Inflammatory macrophage (primary cell): ENCODE measurements around the gene TNFRSF25.

Experiments
- DNase-seq, 2 donors: peaks; one replicate each; pipeline ENCODE4 v3.0.0-alpha.2; 2020 to 2022
- total RNA-seq, 18 experiments: gene quantifications; one replicate each; lab custom pipeline; 2026; ENCODE audit warnings: mixed read lengths in 6 of 18, inconsistent platforms in 2 of 18; lab: John Stamatoyannopoulos, UW

The TNFRSF25 gene
- total RNA-seq: 0 to 0.65 (median 0.14) reads per million in 18 experiments

- no peak for DNase-seq
Measured at GRCh38 chr1:6466023-6466422, at the start of gene TNFRSF25. TSS of gene TNFRSF25 (minus strand) at chr1:6466173. CDS start at chr1:6466107, 66 bp downstream.

- DNase-seq: no peak
Measured at GRCh38 chr1:6515771-6516170, 49.8 kb upstream of the TNFRSF25 start.

GRCh38 chr1:6513320-6513801 is 47.4 kb upstream of the TNFRSF25 start:
- no peak for DNase-seq

- DNase-seq: no peak
Measured at GRCh38 chr1:6512908-6513280, 46.9 kb upstream of the TNFRSF25 start.

- DNase-seq: no peak
Measured at GRCh38 chr1:6512245-6512907, 46.4 kb upstream of the TNFRSF25 start.

GRCh38 chr1:6511561-6512244 is 45.7 kb upstream of the TNFRSF25 start:
- DNase-seq: no peak

GRCh38 chr1:6511056-6511455 is 45.1 kb upstream of the TNFRSF25 start:
- DNase-seq: no peak

- DNase-seq: no peak
Measured at GRCh38 chr1:6510493-6510892, 44.5 kb upstream of the TNFRSF25 start.

- peak; percentile 87 to 94 for DNase-seq
Measured at GRCh38 chr1:6509919-6510291, 43.9 kb upstream of the TNFRSF25 start.

- DNase-seq: peak; percentile 12 to 61
Measured at GRCh38 chr1:6509220-6509918, 43.4 kb upstream of the TNFRSF25 start.

- no peak for DNase-seq
Measured at GRCh38 chr1:6508816-6509189, 42.8 kb upstream of the TNFRSF25 start.

GRCh38 chr1:6508154-6508815 is 42.3 kb upstream of the TNFRSF25 start:
- no peak for DNase-seq

GRCh38 chr1:6507461-6507911 is 41.5 kb upstream of the TNFRSF25 start:
- no peak for DNase-seq

- DNase-seq: peak; percentile 72 to 87
Measured at GRCh38 chr1:6507037-6507428, 41.1 kb upstream of the TNFRSF25 start.

GRCh38 chr1:6506210-6507036 is 40.5 kb upstream of the TNFRSF25 start:
- no peak for DNase-seq

- DNase-seq: no peak
Measured at GRCh38 chr1:6505367-6506209, 39.6 kb upstream of the TNFRSF25 start.

GRCh38 chr1:6504887-6505286 is 38.9 kb upstream of the TNFRSF25 start:
- no peak for DNase-seq

GRCh38 chr1:6503884-6504602 is 38.1 kb upstream of the TNFRSF25 start:
- no peak for DNase-seq

- DNase-seq: peak; percentile 81 to 94
Measured at GRCh38 chr1:6502000-6502891, 36.3 kb upstream of the TNFRSF25 start.
